ENCODE results near the gene HIRA. TPM values are rescaled to one million over a fixed set of nuclear protein-coding genes. Genes with fewer than 3 reads are reported as not detected.
"Not testable (repeated sequence)": the region's sequence is repeated elsewhere in the genome, so short reads cannot be mapped to it uniquely, and the experiment has no call there.

HIRA gene
- total RNA-seq, 1 experiment from 2014 or later, result 51.0 TPM

DNA sequence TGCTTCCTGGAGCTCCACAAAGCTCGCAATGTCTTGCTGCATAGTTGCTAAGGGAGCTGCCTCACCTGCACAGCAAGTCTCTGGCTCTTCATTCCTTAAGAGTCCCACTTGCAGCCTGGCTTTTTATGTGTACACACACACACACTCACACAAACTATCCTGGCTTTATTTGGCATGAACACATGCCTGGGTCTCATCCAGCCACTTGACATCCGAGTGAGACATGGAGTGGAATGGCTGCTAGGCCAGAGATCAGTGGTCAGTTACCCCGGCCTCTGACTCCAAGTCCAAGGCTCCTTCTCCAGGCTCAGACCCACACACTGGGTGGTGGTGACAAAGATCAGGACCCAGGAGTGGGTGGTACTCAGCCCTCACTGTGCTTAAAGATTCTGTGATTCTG, 102.1 kb downstream of the HIRA start (continued):
- TF ChIP-seq, protein P1, sequence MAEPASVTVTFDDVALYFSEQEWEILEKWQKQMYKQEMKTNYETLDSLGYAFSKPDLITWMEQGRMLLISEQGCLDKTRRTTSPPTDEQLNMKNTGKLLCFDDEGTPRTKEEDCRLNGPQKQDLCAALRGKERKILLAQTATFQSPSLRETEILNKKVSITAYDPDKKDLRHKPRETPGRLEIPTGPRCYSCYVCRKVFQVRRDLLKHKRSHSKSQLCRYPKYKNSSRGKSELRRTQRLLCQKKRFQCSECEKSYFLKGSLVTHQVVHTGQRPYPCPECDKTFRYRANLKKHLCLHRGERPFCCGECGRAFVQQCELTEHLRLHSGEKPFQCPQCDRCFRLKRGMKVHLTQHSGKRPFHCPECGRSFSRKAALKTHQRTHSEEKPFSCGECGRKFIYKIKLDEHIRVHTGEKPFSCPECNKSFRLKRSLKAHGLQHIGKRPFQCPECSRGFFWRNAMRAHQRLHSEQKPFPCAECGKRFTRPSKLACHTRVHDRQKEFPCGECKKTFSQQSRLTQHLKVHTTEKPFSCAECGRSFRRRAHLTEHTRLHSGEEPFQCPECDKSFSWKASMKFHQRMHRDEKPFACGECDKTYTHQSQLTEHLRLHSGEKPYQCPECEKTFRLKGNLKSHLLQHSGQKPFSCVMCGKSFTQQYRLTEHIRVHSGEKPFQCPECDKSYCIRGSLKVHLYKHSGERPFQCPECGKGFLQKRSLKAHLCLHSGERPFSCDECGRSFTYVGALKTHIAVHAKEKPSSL (CRISPR knock-in tag; conservative IDR thresholded peaks at IDR 0.05), result no peak

GRCh38 chr22:19325296-19325948, 106.1 kb downstream of the HIRA start:
- Mint-ChIP-seq H3K36me3 (peaks cover 44% of the 10 kb centered on the region), H3K4me1 (no peaks in the 10 kb centered on the region), H3K27ac (no peak overlapping the region), H3K9me3 (peaks cover 67% of the 10 kb centered on the region), H3K27me3 (ENCODE audit: low read depth) (peaks cover 10% of the 10 kb centered on the region), H3K4me3 (no peak overlapping the region)
- TF ChIP-seq ETV6 (CRISPR knock-in tag; IDR thresholded peaks at IDR 0.05) (no peak), TP53 (CRISPR knock-in tag; IDR thresholded peaks at IDR 0.05) (no peak), E2F1 (CRISPR knock-in tag; IDR thresholded peaks at IDR 0.05) (no peak), HMGA2 (CRISPR knock-in tag; IDR thresholded peaks at IDR 0.05) (no peak), ZNF671 (CRISPR knock-in tag; IDR thresholded peaks at IDR 0.05) (no peak), MYBL2 (CRISPR knock-in tag; IDR thresholded peaks at IDR 0.05) (no peak), TEAD1 (CRISPR knock-in tag; IDR thresholded peaks at IDR 0.05) (no peak), MAX (CRISPR knock-in tag; IDR thresholded peaks at IDR 0.05) (no peak), MXD4 (CRISPR knock-in tag; IDR thresholded peaks at IDR 0.05; ENCODE audit: borderline replicate concordance) (no peak), FOXJ3 (CRISPR knock-in tag; IDR thresholded peaks at IDR 0.05; ENCODE audit: borderline replicate concordance) (no peak), USF2 (CRISPR knock-in tag; IDR thresholded peaks at IDR 0.05) (no peak), ZNF416 (CRISPR knock-in tag; IDR thresholded peaks at IDR 0.05) (no peak)
- TF ChIP-seq, protein P2, sequence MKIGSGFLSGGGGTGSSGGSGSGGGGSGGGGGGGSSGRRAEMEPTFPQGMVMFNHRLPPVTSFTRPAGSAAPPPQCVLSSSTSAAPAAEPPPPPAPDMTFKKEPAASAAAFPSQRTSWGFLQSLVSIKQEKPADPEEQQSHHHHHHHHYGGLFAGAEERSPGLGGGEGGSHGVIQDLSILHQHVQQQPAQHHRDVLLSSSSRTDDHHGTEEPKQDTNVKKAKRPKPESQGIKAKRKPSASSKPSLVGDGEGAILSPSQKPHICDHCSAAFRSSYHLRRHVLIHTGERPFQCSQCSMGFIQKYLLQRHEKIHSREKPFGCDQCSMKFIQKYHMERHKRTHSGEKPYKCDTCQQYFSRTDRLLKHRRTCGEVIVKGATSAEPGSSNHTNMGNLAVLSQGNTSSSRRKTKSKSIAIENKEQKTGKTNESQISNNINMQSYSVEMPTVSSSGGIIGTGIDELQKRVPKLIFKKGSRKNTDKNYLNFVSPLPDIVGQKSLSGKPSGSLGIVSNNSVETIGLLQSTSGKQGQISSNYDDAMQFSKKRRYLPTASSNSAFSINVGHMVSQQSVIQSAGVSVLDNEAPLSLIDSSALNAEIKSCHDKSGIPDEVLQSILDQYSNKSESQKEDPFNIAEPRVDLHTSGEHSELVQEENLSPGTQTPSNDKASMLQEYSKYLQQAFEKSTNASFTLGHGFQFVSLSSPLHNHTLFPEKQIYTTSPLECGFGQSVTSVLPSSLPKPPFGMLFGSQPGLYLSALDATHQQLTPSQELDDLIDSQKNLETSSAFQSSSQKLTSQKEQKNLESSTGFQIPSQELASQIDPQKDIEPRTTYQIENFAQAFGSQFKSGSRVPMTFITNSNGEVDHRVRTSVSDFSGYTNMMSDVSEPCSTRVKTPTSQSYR (CRISPR knock-in tag; IDR thresholded peaks at IDR 0.05), result no peak
- TF ChIP-seq, protein P3, sequence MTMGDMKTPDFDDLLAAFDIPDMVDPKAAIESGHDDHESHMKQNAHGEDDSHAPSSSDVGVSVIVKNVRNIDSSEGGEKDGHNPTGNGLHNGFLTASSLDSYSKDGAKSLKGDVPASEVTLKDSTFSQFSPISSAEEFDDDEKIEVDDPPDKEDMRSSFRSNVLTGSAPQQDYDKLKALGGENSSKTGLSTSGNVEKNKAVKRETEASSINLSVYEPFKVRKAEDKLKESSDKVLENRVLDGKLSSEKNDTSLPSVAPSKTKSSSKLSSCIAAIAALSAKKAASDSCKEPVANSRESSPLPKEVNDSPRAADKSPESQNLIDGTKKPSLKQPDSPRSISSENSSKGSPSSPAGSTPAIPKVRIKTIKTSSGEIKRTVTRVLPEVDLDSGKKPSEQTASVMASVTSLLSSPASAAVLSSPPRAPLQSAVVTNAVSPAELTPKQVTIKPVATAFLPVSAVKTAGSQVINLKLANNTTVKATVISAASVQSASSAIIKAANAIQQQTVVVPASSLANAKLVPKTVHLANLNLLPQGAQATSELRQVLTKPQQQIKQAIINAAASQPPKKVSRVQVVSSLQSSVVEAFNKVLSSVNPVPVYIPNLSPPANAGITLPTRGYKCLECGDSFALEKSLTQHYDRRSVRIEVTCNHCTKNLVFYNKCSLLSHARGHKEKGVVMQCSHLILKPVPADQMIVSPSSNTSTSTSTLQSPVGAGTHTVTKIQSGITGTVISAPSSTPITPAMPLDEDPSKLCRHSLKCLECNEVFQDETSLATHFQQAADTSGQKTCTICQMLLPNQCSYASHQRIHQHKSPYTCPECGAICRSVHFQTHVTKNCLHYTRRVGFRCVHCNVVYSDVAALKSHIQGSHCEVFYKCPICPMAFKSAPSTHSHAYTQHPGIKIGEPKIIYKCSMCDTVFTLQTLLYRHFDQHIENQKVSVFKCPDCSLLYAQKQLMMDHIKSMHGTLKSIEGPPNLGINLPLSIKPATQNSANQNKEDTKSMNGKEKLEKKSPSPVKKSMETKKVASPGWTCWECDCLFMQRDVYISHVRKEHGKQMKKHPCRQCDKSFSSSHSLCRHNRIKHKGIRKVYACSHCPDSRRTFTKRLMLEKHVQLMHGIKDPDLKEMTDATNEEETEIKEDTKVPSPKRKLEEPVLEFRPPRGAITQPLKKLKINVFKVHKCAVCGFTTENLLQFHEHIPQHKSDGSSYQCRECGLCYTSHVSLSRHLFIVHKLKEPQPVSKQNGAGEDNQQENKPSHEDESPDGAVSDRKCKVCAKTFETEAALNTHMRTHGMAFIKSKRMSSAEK (CRISPR knock-in tag; IDR thresholded peaks at IDR 0.05; ENCODE audit: borderline replicate concordance), result no peak
- TF ChIP-seq, protein P1 (CRISPR knock-in tag; conservative IDR thresholded peaks at IDR 0.05), result no peak
- TF ChIP-seq, protein P4, sequence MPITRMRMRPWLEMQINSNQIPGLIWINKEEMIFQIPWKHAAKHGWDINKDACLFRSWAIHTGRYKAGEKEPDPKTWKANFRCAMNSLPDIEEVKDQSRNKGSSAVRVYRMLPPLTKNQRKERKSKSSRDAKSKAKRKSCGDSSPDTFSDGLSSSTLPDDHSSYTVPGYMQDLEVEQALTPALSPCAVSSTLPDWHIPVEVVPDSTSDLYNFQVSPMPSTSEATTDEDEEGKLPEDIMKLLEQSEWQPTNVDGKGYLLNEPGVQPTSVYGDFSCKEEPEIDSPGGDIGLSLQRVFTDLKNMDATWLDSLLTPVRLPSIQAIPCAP (CRISPR knock-in tag; IDR thresholded peaks at IDR 0.05), result no peak
- ATAC-seq (no peak), DNase-seq (ENCODE audit: low spot score) (no peak)
- ChIA-PET POLR2A (no interaction called here), CTCF (no interaction called here)

DNA sequence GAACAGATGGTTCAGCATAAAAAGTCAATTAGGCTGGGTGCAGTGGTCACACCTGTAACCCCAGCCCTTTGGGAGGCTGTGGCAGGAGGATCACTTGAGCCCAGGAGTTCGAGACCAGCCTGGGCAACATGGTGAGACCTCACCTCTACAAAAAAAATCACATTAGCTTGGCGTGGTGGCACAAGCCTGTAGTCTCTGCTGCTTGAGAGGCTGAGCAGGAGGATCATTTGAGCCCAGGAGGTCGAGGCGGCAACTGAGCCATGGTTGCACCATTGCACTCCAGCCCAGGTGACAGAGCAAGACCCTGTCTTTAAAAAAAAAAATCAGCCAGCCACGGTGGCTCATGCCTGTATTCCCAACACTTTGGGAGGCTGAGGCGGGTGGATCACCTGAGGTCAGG, 108.1 kb downstream of the HIRA start:
- H3K4me3 Mint-ChIP-seq; ATAC-seq; CTCF ChIA-PET; H3K4me1 Mint-ChIP-seq; DNase-seq (ENCODE audit: low spot score); H3K27ac Mint-ChIP-seq; POLR2A ChIA-PET: not testable (repeated sequence)
- H3K27me3 Mint-ChIP-seq (ENCODE audit: low read depth), result peaks cover 13% of the 10 kb centered on the region
- peaks cover 38% of the 10 kb centered on the region for H3K36me3 Mint-ChIP-seq
- H3K9me3 Mint-ChIP-seq, result peaks cover 79% of the 10 kb centered on the region
